ENCODE data around the gene C19orf73.
A peak's percentile ranks its signal among the peaks of the same experiment; 100 is the strongest.
"Not testable (repeated sequence)": the region's sequence is repeated elsewhere in the genome, so short reads cannot be mapped to it uniquely, and the experiment has no call there.

The C19orf73 gene

DNA sequence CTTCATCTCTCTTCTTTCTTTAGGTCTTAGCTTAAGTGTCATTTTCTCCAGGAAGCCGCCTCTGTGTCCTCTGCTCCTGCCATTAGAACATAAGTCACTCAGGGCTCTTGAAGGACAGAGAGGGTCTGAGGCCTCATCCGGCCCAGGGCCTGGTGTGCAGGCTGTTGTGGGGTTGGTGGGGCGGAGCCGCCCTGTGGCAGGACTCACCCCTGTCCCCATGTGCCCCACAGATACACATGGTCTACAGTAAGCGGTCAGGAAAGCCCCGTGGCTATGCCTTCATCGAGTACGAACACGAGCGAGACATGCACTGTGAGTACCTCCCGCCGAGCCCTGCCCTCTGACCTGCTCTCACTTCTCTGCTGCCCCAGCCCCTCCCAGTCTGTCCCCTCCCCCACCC is 17.8 kb downstream of the C19orf73 start:
- no peak for DNase-seq (ENCODE audit: low read depth)

DNA sequence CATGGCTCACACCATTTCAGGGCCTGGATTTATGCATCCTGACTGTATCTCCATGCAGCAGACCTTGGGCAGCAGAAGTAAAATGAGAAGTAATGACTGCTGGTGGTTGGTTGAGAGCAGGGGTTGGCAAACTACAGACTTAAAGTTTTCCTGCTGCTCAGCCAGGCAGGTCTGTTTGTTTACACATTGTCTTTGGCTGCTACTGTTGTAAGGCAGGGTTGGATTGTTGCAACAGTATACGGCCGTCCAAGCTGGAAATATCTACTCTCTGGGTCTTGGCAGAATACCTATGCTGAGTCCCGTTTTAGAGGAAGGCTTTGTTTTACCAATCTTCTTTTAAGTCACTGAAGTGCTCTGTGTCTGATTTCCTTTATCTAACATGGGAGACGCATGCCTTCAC is 20.1 kb downstream of the C19orf73 start:
- DNase-seq (ENCODE audit: low read depth), result no peak

DNA sequence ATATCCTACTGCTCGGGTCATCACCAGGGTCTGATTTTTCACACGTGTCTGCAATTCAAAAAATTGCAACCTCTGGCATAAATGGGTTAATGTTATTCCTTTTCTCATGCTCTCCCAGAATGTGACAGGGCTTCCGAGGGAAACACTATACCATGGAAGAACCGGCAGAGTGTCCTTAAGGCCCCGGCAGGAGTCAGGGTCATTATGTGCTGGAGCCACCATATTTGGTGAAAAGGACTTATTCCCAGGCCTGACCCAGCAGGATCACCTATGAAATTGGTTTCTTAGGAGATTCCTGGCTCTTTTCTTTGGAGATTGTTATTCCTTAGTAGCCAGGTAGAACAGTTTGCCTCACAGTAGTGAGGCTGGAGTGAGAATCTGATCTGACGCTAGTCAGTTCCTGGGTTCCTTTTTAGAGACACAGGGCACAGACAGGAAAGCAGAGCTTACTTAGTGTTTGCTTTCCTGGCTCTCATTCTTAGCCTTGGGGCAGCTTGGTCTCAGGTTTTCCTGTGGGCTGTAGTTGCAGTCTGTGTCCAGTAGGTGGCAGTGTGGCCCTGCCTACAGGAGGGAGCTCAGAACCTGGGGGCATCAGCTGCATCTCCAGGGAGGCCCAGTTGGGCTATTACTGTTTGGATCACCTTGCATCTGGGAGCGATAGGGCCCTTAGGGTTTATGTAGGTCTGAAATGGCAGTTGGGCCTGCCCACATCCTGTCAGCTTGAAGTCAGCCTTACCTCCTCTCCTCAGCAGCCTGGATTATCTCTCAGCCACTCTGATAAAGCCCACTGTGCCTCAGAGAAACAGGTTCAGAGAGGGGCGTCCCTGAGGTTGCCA is 21.3 kb downstream of the C19orf73 start:
- peak; percentile 61 for DNase-seq (ENCODE audit: low read depth)

DNA sequence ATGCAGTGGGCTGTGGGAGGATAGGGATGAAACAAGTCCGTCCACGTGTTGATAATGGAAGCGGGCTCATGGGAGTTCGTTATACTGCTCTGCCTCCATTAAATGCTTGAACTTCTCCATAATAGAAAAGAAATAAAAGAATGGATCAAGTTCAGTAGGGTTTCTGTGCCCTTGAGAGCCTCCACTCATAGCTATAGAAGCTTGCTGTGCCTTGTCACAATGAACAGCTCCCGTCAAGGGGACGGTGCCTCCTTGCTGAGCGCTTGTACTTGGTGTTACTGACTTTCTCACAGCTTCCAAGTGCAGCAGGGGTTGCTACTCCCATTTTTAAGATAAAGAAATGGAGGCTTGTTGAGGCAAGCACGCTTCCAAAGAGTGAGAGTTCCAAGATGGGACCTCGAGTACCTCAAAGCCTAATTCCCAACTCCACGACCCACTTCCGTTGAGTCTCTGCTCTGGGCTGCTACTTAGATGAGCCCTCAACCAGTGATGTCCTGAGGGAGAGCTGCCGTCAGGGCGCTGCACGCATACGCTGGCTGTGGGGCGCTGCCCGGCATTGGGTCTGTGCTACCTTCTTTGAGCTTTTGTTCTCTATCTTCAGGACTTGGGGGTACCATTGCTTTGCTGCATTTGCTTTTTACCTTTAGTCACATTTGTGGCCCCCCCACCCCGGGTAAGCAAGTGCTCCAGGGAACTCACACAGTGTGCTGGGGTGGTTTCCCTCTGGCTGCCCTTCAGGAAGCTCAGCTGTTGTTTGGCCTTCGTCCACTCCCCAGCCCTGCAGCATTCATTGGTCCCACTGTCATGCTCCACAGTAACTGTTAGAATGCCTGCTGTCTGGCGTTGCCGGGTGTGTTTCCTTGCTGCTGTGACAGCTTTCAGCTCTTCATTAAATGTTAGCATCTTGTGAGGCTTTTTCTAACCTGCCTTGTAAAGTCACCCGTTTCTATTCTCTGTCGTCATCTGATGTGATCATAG is 24.1 kb downstream of the C19orf73 start:
- no peak for DNase-seq (ENCODE audit: low read depth)

DNA sequence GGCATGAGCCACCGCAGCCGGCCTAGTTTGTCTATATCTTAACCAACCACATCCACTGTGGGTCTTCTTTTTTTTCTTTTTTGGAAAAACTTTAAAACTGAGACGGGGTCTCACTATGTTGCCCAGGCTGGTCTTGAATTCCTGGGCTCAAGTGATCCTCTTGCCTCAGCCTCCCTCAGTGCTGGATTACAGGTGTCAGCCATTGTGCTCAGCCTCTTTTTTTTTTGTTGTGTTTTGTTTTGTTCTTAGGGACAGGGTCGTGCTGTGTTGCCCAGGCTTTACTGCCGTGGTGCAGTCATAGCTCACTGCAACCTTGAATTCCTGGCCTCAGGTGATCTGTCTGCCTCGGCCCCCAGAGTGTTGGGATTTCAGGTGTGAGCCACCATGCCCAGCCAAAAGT is 26.3 kb downstream of the C19orf73 start:
- no peak for DNase-seq (ENCODE audit: low read depth)

DNA sequence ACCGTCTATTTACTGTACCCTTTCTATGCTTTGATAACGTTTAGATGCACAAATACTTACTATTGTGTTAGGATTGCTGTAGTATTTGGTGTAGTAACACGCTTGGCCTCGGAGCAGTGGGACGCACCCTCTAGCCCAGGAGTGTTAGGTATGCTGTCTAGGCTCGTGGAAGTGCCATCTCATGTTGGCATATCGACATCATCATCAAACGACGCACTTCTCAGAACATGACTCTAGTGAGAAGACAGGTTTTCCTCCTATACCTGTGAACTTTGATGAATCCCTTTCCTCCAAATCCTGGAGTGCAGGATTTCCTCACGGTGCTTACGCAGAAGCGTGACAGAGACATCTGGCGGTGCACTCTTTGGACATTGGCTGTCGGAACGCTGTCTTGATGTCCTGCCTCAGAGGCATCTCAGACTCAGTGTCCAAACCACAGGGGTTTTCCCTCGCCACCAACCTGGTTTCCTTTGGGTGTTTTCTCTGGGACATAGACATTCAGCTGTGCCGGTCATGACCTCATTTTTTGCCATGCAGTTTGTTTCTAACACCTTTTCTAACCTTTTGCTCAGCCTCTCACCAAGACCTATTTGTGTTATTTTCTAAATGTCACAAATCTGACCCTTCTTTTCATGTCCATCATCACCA is 27.4 kb downstream of the C19orf73 start:
- no peak for DNase-seq (ENCODE audit: low read depth)

DNA sequence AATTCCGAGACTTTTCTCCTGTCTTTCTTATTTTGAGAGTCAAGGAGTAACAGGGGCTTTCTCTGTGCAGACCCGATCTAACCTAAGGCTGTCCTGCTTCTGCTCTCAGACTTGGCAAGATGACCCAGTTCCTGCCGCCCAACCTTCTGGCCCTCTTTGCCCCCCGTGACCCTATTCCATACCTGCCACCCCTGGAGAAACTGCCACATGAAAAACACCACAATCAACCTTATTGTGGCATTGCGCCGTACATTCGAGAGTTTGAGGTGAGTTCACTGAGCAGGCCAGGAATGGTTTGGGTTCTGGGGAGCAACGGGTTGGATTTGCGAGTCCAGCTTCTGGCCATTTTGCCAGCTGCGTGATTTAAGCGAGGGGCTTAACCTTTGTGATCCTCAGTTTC is 32.6 kb downstream of the C19orf73 start:
- no peak for DNase-seq (ENCODE audit: low read depth)

DNA sequence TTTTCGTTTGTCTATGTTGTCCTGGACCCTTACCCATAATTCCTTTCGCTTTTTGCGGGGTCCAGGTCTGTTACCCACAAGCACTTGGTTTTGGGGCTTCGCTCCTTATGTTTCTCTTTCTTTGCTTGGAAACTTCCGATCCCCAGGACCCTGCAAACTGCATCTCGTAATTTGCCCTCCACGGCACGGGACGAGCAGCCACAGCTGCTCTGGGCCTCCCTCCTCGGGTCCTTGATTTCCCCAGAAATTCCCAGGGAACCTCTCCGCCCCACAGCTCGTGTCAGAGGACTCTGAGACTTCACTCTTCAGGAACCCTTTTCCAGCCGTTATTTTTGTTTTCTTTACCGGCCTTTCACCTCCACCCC is 33.1 kb downstream of the C19orf73 start:
- no peak for DNase-seq (ENCODE audit: low read depth)

DNA sequence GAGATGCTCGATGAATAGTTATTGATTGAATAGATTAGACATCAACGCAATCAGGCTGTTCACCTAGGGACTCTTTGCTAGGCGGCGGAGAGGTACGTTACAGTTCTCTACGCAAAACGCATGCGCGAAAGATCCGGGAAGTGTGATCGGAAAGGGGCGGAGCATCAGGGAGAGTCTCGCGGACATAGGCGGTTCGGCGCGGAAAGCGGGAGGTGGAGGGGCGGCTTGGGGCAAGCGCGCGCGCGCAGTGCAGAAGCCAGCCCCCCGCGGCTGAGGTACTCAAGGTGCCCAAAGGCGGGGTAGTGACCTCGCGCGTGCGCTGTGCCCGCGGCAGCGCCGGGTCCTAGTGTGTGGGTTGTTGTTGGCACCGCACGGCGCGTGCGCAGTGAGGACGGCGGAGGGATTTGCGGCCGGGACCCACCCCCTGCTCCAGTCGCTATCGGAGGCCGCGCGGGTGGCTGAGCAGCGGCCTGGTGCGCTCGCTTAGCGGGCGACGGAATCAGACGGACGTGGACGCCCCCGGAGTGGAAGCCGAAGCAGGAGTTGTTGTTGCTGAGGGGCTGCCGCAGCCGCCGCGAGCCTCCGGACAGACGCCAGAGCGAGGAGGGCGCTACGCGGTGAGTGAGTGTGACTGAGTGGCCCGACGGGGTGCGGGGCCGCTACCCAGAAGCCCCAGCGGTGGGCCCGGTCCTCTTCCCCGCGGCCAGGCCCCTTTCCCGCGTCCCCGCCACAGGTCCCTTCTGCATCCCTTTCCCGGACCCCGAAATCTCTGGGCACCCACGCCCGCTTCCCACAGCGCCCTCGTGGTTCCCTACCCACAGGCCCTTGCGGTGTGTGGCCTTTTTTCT is 33.7 kb downstream of the C19orf73 start, which contains the start of gene SNRNP70:
SNRNP70 (plus strand) TSS at position 432 of the 848 bp plus-strand sequence. CDS start 964 bp downstream, outside the sequence.
- DNase-seq (ENCODE audit: low read depth), result peak; percentile 98

DNA sequence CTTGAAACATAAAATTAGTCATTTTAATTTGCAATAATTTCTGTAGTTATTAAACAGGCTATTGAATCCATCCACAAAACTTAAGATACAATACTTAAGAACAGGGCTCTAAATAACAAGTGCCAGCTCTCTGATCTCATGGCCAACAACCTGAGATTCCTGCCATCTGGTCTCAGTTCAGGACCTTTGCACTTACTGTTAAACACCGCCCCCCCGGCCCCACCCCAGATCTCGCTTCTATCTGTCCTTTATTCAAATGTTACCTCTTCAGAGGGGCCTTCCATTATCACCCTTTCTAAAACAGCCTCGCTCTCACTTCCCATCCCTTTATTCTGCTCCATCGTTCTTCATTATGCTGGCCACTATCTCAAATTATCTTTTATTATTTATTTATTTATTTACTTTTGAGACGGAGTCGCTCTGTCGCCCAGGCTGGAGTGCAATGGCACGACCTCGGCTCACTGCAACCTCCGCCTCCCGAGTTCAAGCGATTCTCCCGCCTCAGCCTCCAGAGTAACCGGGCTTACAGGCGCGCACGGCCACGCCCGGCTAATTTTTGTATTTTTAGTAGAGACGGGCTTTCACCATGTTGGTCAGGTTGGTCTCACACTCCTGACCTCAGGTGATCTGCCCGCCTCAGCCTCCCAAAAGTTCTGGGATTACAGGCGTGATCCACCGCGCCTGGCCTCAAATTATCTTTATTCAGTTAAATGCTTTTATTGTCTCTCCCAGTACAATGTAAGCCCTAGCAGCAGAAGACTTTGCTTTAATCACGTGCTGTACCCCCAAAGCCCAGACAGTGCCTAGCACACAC is 34.5 kb downstream of the C19orf73 start:
- no peak for DNase-seq (ENCODE audit: low read depth)

DNA sequence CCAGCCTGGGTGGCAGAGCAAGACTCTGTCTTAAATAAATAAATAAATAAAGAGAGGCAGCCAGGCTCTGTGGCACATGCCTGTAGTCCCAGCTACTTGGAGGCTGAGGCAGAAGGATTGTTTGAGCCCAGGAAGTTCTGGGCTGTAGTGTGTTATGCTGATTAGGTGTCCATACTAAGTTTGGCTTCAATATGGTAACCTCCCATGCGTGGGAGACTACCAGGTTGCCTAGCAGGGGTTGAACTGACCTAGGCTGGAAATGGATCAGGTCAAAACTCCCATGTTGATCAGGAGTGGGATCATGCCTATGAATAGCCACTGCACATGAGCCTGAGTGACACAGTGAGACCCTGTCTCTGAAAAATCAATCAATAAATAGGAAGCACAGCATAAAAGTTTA is 37.7 kb downstream of the C19orf73 start:
- DNase-seq (ENCODE audit: low read depth), result no peak

DNA sequence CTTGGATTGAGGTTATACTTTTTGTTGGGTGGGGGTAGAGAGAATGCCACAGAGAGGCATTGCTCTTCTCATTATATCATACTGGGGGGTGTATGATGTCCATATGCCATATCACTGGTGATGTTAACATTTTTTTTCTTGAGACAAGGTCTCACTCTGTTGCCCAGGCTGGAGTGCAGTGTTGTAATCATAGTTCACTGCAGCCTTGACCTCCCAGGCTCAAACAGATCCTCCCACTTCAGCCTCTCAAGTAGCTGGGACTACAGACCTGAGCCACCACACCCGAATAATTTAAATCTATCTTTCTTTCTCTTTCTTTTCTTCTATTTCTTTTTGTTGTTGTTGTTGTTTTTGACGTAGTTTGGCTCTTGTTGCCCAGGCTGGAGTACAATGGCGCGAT is 38.6 kb downstream of the C19orf73 start:
- DNase-seq (ENCODE audit: low read depth), result no peak

DNA sequence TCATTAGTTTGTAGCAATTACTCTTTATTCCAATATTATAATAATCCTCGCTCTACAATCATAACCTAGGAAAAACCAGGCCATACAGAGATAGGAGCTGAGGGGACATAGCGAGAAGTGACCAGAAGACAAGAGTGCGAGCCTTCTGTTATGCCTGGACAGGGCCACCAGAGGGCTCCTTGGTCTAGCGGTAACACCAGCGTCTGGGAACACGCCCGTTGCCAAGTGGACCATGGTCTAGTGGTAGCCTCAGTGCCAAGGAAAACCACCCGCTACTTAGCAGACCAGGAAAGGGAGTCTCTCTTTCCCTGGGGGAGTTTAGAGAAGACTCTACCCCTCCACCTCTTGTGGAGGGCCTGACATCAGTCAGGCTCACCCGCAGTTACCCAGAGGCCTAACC is 44.1 kb downstream of the C19orf73 start:
- not testable (repeated sequence) for DNase-seq (ENCODE audit: low read depth)

DNA sequence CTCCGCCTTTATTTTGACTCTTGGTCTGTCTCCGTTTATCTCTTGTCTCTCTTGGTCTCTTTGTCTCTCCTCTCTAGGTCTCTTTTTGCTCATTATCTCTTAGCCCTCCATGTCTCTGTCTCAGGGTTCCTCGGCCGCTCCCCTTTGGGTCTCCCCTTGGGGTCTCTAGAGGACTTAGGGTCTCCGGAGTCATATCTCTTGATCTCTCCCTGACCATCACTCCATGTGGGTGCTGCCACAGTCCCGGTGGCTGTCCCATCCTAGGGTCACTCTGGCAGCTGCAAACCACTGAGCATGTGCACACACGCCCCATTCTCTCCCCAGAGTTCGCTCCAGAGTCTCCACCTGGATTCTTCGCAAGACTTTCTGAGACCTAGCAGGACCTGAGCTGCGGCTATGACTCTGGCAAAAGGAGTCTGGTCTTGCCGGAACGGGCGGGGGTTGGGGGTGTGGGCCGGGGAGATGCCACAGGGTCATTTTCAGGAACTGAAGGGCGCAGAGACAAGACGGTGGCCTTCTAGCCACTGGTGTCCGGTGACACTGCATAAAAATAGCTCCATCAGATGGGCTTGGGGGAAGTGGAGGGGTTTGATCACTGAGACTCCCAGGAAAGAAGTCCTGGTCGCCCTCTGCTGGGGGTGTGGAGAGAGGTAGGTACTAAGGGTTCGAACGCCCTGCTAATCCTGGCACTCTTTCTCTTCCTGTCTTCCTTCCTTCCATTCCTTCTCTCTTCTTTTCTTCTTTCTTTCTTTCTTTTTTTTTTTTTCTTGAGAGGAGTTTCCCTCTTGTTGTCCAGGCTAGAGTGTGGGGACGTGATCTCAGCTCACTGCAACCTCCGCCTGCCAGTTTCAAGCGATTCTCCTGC is 45.2 kb downstream of the C19orf73 start:
- no peak for DNase-seq (ENCODE audit: low read depth)

DNA sequence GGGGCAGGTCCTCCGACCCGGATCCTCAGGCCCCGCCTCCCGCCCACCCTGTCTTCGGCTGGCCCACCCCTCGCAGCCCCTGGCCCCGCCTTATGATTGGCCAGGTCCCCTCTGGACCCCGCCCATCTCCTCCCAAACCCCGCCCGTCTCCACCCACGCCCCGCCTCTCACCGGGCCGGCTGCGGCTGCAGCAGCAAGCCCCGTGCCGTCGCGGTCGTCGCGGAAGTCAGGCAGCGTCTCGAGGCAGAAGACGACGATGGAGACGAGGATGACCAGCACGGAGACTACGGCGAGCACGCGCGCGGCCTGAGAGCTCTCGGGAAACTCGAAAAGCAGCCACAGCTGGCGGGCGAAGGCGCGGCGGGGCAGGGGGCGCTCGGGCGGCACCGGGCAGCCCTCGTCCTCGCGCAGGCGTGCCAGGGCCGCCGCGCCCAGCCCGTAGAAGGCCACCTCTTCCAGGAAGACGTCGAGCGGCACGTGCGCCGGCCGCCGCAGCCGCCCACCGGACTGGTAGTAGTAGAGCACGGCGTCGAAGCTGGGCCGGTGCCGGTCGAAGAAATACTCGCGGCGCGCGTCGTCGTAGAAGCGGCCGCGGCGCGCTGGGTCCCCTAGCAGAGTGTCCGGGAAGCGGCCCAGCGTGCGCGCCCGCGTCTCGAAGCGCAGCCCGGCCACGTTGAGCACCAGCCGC is 46.9 kb downstream of the C19orf73 start:
- no peak for DNase-seq (ENCODE audit: low read depth)

DNA sequence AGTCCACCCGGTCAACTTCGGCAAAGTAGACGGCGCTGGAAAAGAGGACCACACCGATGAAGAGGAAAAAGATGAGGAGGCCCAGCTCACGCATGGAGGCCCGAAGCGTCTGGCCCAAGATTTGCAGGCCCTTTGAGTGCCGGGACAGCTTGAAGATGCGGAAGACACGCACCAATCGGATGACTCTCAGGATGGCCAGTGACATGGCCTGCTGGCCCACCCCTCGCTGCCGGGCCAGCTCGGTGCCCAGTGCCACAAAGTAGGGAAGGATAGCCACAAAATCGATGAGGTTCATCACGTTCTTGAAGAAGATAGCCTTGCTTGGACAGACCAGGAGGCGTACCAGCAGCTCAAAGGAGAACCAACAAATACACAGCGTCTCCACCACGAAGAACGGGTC is 48.5 kb downstream of the C19orf73 start:
- DNase-seq (ENCODE audit: low read depth), result no peak

DNA sequence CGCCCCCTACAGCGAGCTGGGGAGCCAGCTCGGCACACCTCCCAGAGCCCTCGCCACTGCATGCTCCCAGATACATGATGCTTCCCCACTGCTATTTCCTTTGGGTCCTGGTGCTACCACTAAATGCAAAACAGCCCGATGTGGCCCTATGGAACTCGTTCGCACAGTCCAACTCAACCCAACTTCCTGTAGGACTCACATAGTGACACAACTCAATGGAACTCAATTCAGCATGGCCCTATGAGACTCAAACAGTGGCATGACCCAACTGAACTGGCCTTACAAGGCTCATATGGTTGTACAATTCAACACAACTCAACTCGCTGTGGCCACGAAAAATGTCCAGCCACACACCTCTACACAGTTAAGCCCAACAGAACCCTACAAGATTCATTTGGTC is 49.9 kb downstream of the C19orf73 start:
- DNase-seq (ENCODE audit: low read depth), result no peak
